Right lung (tissue), 5 donors: Measurements from ENCODE around the gene RPL13A. TPM values are rescaled to one million over a fixed set of nuclear protein-coding genes. Genes with fewer than 3 reads are reported as not detected.

ENCODE experiments used
- DNase-seq, 2 donors: peaks; one replicate each; pipeline ENCODE4 v3.0.0-alpha.2; 2013
- polyA plus RNA-seq, 5 donors: library from polyadenylated mRNA; unstranded; fragments of 120-200 nt; gene quantifications; one replicate each; pipeline versions ENCODE4 v1.2.1 to v1.2.3, GENCODE V29; 2013; ENCODE audit warnings: inconsistent platforms in 1 of 5, low replicate concordance in 1 of 5; ENCODE audit not compliant: insufficient read length in 5 of 5, insufficient read depth in 1 of 5

The RPL13A gene
- polyA plus RNA-seq, 5 donors: 3,241 to 4,813 (median 3,633) TPM

DNA sequence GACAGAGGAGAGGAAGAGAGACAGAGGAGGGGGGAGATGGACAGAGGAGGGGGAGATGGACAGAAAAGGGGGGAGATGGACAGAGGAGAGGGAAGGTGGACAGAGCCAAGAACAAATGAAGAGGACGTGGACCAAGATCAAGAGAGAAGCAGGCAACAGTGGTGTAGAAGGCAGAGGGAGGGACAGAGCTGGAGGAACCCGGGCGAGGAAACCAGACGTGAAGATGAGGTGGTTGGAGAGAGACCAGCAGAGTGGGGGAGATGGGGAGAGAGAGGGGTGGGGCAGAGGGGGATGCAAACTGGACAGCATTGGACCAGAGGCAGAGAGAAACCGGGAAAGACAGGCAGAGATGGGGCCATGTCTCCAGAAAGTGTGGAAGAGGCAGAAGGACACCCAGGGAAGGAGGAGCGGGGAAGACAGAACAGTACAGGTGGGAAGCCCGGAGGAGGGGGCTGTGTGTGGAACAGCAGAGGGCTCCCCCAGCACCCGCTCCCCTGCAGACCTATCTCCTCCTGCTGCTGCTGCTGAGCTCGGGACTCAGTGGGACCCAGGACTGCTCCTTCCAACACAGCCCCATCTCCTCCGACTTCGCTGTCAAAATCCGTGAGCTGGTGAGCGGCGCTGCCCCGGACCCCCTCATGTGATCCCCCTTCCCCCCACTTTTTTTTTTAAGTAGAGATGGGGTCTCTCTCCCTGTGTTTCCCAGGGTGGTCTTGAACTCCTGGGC is 12.1 kb upstream of the RPL13A start:
- no peak for DNase-seq

DNA sequence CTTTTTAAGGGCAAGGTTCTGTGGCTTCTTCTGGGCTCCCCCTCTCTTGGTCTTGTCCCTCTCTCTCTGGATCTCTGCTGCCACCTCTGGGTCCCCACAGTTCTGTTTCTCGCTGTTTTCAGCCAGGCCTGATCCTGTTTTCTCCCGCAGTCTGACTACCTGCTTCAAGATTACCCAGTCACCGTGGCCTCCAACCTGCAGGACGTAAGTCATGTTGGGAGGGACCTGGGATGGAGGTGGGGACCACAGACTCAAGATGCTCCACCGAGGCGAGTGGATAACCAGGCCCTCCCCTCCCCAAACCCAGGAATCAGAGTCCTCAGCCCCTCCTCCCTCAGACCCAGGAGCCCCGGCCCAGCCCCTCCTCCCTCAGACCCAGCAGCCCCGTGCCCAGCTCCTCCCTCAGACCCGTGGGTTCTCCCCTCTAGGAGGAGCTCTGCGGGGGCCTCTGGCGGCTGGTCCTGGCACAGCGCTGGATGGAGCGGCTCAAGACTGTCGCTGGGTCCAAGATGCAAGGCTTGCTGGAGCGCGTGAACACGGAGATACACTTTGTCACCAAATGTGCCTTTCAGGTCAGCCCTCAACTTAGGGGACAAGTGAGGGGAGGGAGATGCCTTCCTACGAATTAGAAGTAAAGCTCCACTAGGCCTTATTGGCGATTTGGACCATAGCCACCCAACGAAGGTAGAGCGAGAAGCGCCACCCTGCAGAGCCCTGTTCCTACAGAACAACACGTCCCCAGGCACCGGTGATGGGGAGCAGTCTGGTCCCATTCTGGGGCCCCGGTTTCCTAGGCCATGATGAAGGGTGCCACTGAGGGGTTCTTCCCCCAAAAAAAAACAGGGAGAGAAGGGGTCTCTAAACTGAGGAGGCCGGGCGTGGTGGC is 11.2 kb upstream of the RPL13A start:
- DNase-seq: no peak

DNA sequence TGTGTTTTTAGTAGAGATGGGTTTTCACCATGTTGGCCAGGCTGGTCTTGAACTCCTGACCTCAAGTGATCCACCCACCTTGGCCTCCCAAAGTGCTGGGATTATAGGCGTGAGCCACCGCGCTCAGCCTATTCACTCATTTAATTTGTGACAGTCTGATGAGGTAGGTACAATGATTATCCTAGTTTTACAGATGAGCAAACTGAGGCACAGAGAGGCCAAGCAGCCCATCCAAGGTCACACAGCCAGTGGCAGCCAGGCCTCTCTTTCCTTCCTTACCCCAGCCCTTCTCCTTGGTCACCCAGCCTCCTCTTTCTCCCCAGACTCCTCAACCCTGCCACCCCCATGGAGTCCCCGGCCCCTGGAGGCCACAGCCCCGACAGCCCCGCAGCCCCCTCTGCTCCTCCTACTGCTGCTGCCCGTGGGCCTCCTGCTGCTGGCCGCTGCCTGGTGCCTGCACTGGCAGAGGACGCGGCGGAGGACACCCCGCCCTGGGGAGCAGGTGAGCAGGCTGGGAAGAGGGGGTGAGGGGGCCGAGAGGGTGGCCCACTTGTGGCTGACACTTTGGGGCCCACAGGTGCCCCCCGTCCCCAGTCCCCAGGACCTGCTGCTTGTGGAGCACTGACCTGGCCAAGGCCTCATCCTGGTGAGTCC is 7.3 kb upstream of the RPL13A start:
- no peak for DNase-seq

DNA sequence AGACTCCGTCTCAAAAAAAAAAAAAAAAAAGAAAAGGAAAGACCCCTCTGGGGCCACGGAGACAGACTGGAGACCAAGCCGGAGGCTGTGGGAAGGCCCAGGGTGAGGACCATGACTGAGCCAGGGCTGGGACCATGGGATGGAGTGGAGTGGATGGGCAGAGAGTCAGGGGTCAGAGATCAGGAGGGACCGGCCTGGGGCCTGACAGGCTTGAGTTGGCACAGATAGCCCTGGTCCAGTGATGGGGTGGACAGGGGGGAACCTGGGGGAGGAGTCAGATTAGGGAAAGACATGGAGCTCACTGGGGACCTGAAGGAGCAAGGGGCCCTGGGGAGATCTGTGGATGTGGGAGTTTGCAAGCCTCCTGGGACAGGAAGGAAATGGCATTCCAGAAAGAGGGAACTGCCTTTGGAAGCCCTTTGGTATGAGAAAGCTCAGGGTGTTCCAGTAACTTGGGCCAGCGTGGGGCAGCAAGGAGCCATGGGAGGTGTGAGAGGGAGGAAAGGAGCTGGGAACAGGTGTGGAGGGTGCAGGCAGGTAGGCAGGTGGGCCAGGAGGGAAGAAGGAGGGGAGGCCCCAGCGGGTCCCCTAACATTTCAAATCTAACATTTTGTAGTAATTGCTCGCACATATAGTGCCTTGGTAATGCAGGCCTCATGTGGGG is 6.3 kb upstream of the RPL13A start:
- DNase-seq: no peak

DNA sequence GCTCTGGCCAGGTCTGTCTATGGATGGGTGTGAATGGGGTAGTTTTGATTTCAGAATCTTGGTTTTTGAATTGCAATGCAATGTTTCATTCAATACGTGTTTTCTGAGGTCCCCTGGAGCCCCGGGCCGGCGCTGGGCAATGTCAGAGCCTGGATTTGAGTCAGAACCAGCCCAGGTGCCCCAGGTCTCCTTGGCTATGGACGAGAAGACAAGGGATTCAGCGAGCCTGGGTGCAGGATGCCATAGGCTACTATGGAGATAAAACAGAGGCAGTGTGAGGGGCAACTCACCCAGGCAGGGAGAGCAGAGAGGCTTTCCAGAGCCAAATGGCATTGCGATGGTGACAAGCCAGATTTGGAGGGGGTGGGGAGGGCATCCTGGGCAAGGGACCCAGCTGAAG is 1.2 kb upstream of the RPL13A start:
- no peak for DNase-seq

DNA sequence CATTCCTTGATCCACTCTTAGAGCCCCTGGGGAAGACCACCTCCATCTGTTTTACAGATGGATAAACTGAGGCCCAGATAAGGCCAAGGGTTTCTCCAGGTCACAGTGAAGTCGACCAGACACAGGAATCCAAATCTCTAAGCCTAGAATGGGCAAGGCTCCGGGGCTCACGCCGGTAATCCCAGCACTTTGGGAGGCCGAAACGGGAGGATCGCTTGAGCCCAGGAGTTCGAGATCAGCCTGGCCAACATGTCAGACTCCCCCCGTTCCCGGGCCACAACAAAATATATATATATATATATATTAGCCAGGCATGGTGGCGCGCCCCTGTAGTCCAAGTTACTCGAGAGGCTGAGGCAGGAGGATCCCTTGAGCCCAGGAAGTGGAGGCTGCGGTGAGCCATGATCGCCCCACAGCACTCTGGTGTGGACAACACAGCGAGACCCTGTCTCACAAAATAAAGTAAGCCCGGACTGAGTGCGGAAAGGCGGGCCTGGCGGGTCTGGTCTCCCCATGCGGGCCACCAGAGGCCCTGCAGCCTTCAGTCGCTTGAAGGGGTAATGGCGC is 615 bp upstream of the RPL13A start:
- no peak for DNase-seq

DNA sequence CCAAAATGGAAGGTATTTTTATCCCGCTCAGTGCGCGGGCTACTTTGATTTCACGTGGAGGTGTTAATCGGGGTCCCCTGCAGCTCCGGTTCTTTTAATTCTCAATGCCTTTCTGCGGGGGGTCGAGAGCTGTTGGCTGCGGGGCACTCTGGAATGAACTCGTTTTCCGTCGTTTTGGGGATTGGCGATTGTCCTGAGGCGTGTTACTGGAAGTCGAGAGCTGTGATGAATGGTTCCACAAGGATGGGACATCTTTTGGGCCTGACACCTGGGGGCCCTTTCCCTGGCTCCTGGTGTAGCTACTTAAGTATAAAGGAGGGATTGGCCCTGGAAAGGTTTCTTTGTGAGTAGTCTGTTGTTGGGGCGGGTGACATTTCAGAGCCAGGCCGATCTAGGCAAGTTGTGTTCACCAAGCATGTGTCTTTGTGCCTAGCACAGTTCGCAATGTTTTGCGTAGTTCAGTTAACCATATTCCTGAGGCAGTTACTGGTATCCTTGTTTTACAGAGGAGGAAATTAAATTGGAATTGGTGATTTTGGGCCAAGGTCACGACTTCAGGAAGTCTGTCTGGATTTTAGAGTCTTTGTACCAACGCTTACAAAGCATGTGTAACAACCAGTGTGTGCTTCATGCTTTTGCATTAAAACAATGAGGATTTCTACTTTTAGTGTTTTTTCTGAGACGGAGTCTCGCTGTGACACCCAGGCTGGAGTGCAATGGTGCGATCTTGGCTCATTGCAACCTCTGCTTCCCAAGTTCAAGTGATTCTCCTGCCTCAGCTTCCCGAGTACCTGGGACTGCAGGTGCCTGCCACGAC is 846 bp downstream of the RPL13A start:
- no peak for DNase-seq

DNA sequence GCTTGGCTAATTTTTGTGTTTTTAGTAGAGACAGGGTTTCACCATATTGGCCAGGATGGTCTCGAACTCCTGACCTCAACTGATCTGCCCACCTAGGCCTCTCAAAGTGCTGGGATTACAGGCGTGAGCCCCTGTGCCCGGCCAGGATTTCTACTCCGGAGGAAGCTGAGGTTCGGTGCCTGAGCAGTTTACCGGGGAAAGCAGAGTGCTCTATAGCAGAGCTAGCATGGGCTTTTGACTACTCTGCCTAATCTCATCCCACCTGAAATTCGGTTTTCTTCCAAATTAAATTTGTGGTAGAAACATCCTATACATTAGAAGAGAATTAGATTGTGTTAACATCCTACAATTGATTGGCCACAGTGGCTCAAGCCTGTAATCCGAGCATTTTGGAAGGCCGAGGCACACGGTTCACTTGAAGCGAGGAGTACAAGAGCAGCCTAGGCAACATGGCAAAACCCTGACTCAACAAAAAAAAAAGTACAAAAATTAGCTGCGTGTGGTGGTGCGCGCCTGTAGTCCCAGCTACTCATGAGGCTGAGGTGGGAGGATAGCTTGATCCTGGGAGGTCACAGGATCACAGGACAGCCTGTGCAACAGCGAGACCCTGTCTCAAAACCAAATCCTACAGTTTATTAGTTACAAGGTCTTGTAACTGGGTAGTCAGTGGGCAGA is 1.6 kb downstream of the RPL13A start:
- DNase-seq: no peak

DNA sequence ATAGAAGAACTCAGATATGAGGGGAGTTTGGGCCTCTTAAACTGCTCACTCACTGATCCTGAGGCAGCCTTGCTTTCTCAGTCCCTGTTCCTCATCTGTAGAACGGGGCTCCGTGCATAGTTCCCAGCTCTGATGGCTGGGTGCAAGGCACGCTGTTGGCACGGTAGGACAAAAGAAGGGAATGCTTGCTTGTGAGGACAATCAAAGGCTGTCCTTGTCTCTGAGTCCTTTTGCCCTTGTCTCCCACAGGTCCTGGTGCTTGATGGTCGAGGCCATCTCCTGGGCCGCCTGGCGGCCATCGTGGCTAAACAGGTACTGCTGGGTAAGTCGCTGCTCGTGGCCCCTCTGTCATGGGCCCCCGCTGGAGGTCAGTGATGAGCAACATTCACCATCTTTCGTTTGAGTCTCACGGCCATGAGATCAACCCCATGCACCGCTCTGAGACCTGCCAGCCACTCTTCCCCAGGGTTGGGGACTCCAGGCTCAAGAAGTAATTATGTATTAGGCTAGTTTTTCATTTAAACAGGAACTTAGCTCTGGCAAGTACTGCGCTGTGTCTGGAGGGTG is 2.3 kb downstream of the RPL13A start:
- DNase-seq: no peak

DNA sequence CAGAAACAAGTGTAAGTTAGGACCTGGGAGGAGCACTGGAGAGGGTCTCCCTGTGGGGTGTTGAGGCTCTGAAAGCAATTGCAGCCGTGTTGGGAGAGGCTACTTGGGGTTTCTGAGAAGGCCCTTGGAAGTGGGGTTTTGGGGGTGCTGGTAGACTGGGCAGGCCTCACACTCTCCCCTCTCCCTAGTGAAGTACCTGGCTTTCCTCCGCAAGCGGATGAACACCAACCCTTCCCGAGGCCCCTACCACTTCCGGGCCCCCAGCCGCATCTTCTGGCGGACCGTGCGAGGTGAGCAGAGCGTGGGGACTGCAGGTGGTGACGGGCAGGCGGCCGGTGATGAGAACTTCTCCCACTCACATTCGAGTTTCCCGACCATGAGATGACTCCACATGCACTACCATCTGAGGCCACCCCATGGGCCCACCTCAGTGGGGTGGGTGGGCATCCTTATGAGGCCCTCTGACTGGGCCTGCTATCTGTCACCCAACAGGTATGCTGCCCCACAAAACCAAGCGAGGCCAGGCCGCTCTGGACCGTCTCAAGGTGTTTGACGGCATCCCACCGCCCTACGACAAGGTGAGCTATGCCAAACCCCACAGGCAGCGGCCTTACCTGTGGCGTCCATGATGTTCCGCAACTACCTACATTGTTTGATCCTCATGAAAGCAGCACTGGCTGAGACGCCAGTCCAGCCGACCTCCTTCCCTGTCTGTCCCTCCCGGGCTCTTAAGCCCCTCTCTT is 3.0 kb downstream of the RPL13A start:
- no peak for DNase-seq

DNA sequence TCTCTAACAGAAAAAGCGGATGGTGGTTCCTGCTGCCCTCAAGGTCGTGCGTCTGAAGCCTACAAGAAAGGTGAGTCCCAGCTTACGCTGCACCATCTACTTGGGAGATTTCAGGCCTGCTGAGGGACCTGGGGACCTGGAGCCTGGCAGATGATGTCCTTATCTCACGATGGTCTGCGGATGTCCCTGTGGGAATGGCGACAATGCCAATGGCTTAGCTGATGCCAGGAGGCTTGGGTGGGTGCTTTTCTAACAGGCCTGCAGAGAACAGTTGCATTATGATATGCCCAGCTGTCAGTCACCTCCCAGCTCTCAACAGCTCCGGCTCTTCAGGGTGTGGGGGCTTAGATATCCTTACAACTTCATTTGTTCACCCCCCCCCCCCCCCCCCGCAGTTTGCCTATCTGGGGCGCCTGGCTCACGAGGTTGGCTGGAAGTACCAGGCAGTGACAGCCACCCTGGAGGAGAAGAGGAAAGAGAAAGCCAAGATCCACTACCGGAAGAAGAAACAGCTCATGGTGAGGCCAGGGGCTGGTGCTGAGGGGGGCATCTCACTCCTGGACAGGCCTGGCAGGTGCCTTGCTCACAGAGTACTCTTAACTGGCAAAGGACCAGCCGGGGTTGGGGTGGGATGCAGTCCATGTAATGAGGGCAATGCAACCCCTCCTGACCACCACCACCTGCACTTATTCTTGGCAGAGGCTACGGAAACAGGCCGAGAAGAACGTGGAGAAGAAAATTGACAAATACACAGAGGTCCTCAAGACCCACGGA is 3.8 kb downstream of the RPL13A start:
- no peak for DNase-seq

DNA sequence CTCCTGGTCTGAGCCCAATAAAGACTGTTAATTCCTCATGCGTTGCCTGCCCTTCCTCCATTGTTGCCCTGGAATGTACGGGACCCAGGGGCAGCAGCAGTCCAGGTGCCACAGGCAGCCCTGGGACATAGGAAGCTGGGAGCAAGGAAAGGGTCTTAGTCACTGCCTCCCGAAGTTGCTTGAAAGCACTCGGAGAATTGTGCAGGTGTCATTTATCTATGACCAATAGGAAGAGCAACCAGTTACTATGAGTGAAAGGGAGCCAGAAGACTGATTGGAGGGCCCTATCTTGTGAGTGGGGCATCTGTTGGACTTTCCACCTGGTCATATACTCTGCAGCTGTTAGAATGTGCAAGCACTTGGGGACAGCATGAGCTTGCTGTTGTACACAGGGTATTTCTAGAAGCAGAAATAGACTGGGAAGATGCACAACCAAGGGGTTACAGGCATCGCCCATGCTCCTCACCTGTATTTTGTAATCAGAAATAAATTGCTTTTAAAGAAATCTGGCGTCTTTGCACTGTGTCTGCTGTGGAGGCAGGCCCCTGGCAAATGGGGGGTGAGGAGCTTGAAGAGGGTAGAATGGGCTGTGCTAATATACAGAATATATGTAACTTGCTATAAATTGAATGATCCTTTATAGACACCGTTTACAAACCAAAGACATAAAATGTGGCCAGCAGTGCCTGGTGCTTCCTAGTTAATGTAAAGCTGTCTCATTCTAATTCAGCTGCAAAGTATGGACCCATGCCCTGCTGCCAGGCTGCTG is 4.6 kb downstream of the RPL13A start:
- no peak for DNase-seq

DNA sequence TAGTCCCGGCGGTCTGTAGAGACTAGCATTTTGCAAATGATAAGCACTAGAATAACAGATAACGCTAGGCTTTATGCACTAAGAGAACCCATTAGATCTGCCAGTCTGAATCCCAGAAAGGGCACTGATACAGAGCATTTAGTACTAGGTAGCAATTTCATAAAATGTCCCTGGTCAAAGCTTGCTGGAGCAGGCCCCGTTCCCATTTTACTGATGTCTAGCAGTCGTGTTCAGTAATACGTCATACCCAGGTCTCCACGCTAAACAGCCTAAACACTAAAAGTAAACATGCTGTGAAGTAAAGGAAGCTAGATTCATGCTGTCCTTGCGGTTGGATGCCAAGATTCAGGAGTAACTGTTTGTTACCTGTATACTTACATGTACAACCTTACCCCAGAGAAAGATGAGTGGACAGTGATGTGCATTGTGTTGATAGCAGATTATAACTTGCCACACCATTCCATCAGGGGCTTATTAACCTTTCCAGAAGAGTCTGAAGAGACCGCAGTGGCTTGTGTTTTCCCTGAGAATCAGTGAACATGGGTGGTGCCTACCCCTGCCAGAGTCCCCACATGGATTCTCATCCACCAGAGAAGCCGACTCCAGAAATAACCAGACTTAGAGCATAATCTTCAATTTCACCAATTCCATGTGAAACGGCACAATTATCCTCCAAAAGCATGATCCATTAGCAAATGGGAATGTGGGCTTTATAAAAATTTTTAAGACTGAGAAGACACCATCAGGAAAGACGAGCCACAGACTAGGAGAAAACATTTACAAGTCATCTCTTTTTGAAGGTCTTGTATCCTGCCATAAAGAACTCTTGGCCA is 5.4 kb downstream of the RPL13A start:
- DNase-seq: no peak

DNA sequence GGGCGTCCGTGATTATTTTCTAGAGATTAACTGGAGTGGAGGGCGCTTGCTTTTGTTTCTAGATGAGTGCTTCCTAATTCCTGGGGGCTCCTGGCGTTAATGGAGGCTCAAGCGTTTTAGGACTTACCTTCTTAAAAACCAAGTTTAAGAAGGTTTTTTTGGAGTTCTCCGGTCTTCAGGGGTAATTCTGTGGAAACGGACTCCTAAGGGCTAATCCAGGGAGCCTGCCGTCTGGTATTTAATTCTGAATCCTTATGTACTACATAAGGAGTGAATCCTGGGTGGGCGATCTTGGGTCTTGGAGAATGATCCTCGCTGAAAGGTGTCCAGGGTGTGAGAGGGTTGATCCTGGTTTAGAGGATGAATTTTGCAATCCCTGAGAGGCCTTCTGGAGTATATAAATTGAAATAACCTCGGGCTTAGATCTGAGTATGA is 9.2 kb downstream of the RPL13A start:
- DNase-seq: no peak

DNA sequence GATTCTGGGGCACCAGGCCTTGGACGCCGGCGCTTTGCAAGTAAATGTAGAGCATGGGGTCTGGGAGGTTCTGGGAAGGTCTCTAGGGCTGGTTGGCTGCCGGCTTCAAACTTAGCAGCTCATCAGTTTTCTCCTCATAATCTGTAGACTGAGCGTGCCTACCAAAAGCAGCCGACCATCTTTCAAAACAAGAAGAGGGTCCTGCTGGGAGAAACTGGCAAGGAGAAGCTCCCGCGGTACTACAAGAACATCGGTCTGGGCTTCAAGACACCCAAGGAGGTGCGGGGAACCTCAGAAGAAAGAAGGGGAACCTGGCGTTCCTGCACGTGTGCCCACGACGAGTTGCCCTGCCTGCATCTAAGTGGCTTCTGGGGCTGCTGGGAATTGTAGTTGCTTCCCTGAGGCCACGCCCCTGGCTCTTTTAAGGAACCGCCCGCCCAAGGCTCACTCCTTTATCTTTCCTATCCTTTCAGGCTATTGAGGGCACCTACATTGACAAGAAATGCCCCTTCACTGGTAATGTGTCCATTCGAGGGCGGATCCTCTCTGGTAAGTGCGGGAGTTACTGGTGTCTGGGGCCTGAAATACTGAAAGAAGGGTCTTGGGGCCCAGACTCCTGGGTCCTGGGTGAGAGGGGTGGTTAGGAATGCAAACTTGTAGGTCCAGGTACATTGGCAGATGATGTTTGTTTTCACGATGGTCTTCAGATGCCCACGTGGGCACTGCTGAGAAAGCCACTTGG is 9.8 kb downstream of the RPL13A start:
- no peak for DNase-seq

DNA sequence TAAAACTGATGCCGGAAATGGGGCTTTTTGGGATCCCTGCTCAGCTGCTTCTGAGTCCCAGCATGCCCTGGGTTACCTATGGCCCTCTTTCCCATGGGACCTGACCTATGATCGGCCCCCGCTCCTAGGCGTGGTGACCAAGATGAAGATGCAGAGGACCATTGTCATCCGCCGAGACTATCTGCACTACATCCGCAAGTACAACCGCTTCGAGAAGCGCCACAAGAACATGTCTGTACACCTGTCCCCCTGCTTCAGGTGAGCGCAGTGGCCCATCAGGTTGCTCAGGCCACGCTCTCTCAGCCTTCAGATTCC is 10.3 kb downstream of the RPL13A start:
- no peak for DNase-seq
